ENCODE results near the gene PPIL1.

Gene PPIL1

DNA sequence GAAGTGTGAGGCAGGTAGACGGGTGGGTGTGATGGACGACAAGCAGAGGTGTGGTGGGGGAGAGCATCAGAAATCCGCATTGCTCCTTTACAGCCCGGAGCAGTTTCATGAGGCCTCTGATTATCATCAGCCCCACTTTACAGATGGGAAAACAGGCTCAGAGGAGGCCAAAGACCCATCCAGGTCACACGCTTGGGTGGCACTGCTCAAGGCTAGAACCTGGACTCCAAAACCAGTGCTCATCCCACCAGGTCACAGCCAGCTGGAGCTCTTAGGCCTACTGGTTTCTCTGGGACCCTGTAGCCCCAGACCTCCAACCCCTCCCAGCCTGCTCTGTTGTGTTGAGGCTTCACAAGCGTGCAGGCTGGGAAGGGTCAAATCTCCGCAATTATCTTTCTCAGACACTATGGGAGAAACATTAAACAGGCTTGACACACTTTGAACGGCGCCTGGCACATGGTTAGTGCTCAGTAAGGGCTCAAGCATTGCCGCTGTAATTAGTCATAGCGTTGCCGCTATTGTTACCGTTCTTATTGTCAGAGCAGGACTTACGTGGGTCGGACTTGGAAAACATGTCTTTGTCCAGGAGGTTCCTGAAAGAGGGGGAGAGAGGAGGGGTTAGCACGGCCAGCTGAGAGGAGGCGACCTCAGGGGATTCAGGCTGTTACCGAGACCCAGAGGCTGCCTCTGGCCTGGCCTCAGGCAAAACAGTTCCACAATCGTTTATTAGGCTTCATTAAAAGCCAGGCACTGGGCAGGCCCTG, 51.9 kb downstream of the PPIL1 start:
- H3K36me3 ChIP-seq (ENCODE audit: insufficient read depth, low read length) = no peaks in the 10 kb centered on the region
- H3K9me2 ChIP-seq (ENCODE audit: low read depth, low read length) = no peaks in the 10 kb centered on the region
- H3K4me2 ChIP-seq (ENCODE audit: low read length) = no peak overlapping the region
- H4K20me1 ChIP-seq (ENCODE audit: insufficient read depth, low read length) = no peaks in the 10 kb centered on the region
- H3K4me3 ChIP-seq (ENCODE audit: low read depth, low read length, poor library complexity, severe bottlenecking) = no peak overlapping the region
- H3F3A ChIP-seq (ENCODE audit: insufficient read depth, low read length) = no peaks in the 10 kb centered on the region
- H3K9ac ChIP-seq (ENCODE audit: low read length) = no peak overlapping the region
- TF ChIP-seq, protein P1, sequence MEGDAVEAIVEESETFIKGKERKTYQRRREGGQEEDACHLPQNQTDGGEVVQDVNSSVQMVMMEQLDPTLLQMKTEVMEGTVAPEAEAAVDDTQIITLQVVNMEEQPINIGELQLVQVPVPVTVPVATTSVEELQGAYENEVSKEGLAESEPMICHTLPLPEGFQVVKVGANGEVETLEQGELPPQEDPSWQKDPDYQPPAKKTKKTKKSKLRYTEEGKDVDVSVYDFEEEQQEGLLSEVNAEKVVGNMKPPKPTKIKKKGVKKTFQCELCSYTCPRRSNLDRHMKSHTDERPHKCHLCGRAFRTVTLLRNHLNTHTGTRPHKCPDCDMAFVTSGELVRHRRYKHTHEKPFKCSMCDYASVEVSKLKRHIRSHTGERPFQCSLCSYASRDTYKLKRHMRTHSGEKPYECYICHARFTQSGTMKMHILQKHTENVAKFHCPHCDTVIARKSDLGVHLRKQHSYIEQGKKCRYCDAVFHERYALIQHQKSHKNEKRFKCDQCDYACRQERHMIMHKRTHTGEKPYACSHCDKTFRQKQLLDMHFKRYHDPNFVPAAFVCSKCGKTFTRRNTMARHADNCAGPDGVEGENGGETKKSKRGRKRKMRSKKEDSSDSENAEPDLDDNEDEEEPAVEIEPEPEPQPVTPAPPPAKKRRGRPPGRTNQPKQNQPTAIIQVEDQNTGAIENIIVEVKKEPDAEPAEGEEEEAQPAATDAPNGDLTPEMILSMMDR (IDR thresholded peaks at IDR 0.05; ENCODE audit: low read length) = no peak
- TF ChIP-seq EZH2 (IDR thresholded peaks at IDR 0.05; ENCODE audit: borderline replicate concordance, low read length) = no peak
- H3K4me1 ChIP-seq (ENCODE audit: insufficient read depth, low read length, severe bottlenecking) = no peaks in the 10 kb centered on the region
- H3K79me2 ChIP-seq (ENCODE audit: insufficient read depth, low read length) = no peaks in the 10 kb centered on the region
- no peaks in the 10 kb centered on the region for H3K9me3 ChIP-seq (ENCODE audit: low read length)
- no peak overlapping the region for H3K27ac ChIP-seq (ENCODE audit: low read depth, low read length, poor library complexity, severe bottlenecking)
- H3K27me3 ChIP-seq (ENCODE audit: insufficient read depth, low read length) = 0 out of 2 replicates have a peak, but pooled peaks cover 7% of the 10 kb centered on the region
- H2AFZ ChIP-seq (ENCODE audit: low read length) = no peak overlapping the region

DNA sequence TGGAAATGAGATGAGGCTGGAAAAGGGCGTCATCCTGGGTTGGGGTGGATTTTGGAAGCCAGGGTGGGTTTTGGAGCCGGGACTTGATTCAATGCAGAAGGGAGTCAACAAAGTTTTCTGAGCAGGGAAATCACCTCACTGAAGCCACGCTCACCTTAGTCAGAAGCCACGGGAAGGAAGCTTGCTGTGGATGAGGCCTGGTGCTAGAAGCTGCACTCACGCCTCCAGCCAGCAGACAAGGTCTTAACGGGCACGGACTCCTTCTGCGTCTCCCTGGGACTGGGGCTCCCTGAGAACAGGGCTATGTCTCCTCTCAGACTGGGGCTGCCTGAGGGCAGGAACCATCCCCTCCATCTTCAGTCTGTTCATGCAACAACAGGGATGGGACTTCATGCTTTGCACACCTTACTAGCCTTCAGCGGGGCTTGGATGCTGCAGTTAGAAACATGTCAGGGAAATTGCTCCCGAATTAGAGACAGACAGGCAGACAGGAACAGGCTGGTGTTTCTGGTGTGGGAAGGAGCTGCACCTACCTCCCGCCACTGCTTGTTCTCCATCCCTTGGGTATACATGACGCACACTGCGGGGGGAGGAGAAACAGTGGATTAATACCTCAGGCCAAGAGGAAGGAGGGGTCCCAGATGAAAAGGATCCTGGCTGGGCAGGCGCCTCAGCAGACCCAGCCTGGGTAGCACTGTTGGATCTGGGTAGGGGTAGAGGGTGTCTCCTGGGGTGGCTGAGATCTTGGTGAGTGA, 52.8 kb downstream of the PPIL1 start:
- Histone ChIP-seq H3K36me3 (ENCODE audit: insufficient read depth, low read length) (no peaks in the 10 kb centered on the region), H3K4me3 (ENCODE audit: low read depth, low read length, poor library complexity, severe bottlenecking) (no peak overlapping the region), H3K27ac (ENCODE audit: low read depth, low read length, poor library complexity, severe bottlenecking) (no peak overlapping the region), H4K20me1 (ENCODE audit: insufficient read depth, low read length) (no peaks in the 10 kb centered on the region), H3K79me2 (ENCODE audit: insufficient read depth, low read length) (no peaks in the 10 kb centered on the region), H3K4me1 (ENCODE audit: insufficient read depth, low read length, severe bottlenecking) (no peaks in the 10 kb centered on the region), H3K9me2 (ENCODE audit: low read depth, low read length) (no peaks in the 10 kb centered on the region), H3K27me3 (ENCODE audit: insufficient read depth, low read length) (0 out of 2 replicates have a peak, but pooled peaks cover 7% of the 10 kb centered on the region), H3K4me2 (ENCODE audit: low read length) (no peak overlapping the region), H3K9ac (ENCODE audit: low read length) (no peak overlapping the region), H3F3A (ENCODE audit: insufficient read depth, low read length) (no peaks in the 10 kb centered on the region), H2AFZ (ENCODE audit: low read length) (no peak overlapping the region), H3K9me3 (ENCODE audit: low read length) (no peaks in the 10 kb centered on the region)
- TF ChIP-seq, protein P1 (IDR thresholded peaks at IDR 0.05; ENCODE audit: low read length) = no peak
- TF ChIP-seq EZH2 (IDR thresholded peaks at IDR 0.05; ENCODE audit: borderline replicate concordance, low read length) = no peak

DNA sequence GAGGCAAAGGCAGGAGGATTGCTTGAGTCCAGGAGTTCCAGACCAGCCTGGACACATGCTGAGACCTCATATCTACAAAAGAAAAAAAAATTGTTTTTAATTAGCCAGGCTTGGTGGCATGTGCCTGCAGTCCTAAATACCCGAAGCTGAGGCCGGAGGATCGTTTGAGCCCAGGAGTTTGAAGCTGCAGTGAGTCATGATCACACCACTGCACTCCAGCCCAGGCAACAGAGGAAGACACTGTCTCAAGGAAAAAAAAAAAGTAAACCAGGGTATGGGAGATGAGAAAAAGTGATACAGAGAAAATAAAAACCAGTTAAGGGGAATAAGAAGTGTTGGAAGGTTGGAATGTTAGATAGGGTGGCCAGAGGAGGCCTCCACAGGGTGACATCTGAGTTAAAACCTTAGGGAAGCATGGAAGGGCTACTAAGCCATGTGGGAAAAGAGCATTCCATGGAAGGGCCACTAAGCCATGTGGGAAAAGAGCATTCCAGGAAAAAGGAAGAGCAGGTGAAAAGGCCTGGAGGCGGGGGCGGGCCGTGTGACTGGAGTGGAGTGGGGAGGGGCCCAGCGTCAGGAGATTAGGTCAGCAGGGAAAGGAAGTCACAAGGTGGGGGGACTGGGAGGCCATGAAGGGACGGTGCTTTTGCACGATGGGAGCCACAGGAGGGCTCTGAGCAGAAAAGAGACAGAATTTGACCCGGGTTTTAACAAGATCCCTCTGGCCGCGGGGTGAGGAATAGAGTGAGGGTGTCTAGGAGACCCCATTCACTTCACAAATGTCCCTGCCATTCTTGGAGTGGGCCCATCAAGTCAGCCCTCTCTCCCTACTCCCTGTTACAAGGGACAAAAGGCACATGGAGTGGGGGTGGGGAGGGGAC, 53.7 kb downstream of the PPIL1 start:
- H3K4me1 ChIP-seq (ENCODE audit: insufficient read depth, low read length, severe bottlenecking) = no peaks in the 10 kb centered on the region
- H2AFZ ChIP-seq (ENCODE audit: low read length) = no peak overlapping the region
- H3K9me2 ChIP-seq (ENCODE audit: low read depth, low read length) = no peaks in the 10 kb centered on the region
- H3K9me3 ChIP-seq (ENCODE audit: low read length) = no peaks in the 10 kb centered on the region
- TF ChIP-seq, protein P1 (IDR thresholded peaks at IDR 0.05; ENCODE audit: low read length) = no peak
- TF ChIP-seq EZH2 (IDR thresholded peaks at IDR 0.05; ENCODE audit: borderline replicate concordance, low read length) = no peak
- H3K9ac ChIP-seq (ENCODE audit: low read length) = no peak overlapping the region
- no peak overlapping the region for H3K27ac ChIP-seq (ENCODE audit: low read depth, low read length, poor library complexity, severe bottlenecking)
- H3K4me3 ChIP-seq (ENCODE audit: low read depth, low read length, poor library complexity, severe bottlenecking) = no peak overlapping the region
- 0 out of 2 replicates have a peak, but pooled peaks cover 7% of the 10 kb centered on the region for H3K27me3 ChIP-seq (ENCODE audit: insufficient read depth, low read length)
- H3K4me2 ChIP-seq (ENCODE audit: low read length) = no peak overlapping the region
- no peaks in the 10 kb centered on the region for H4K20me1 ChIP-seq (ENCODE audit: insufficient read depth, low read length)
- no peaks in the 10 kb centered on the region for H3K36me3 ChIP-seq (ENCODE audit: insufficient read depth, low read length)
- no peaks in the 10 kb centered on the region for H3K79me2 ChIP-seq (ENCODE audit: insufficient read depth, low read length)
- no peaks in the 10 kb centered on the region for H3F3A ChIP-seq (ENCODE audit: insufficient read depth, low read length)
